ENCODE measurements around the gene EXOSC10. TPM values are rescaled to one million over a fixed set of nuclear protein-coding genes. Genes with fewer than 3 reads are reported as not detected.

Gene EXOSC10
- 100 to 1,000 TPM in 1 of 3 donors, 10 to 100 TPM in 2; 79.6 to 103 (median 92.1) TPM for polyA plus RNA-seq (ENCODE audit: insufficient read length in 3 of 3)
- long read RNA-seq, donor 1, partial matches to known transcripts = 12 of 13 reads
- long read RNA-seq, donor 1, other reads (novel, unspliced or antisense) = 0 of 13 reads
- long read RNA-seq, donor 2, partial matches to known transcripts = 9 of 11 reads
- long read RNA-seq, donor 2, other reads (novel, unspliced or antisense) = 0 of 11 reads
- long read RNA-seq, donor 3, transcript EXOSC10-202 (25 exons, 2,808 nt) = major isoform, 9 of 44 reads
- long read RNA-seq, donor 3, partial matches to known transcripts = 35 of 44 reads
- long read RNA-seq, donor 3, other reads (novel, unspliced or antisense) = 0 of 44 reads
- long read RNA-seq, donor 4, transcript EXOSC10-202 (25 exons, 2,808 nt) = major isoform, 5 of 25 reads
- long read RNA-seq, donor 4, partial matches to known transcripts = 20 of 25 reads
- long read RNA-seq, donor 4, other reads (novel, unspliced or antisense) = 0 of 25 reads
- long read RNA-seq, donor 5 = 0 reads
- long read RNA-seq, donor 6, partial matches to known transcripts = 37 of 39 reads
- long read RNA-seq, donor 6, other reads (novel, unspliced or antisense) = 0 of 39 reads
- long read RNA-seq, donor 7, partial matches to known transcripts = 32 of 36 reads
- long read RNA-seq, donor 7, other reads (novel, unspliced or antisense) = 0 of 36 reads
- long read RNA-seq, donor 8, partial matches to known transcripts = 69 of 75 reads
- long read RNA-seq, donor 8, other reads (novel, unspliced or antisense) = 0 of 75 reads
- long read RNA-seq, donor 9, transcript EXOSC10-202 (25 exons, 2,808 nt) = major isoform, 8 of 23 reads
- long read RNA-seq, donor 9, partial matches to known transcripts = 15 of 23 reads
- long read RNA-seq, donor 9, other reads (novel, unspliced or antisense) = 0 of 23 reads
- long read RNA-seq, donor 10, partial matches to known transcripts = 19 of 21 reads
- long read RNA-seq, donor 10, other reads (novel, unspliced or antisense) = 0 of 21 reads
- long read RNA-seq, donor 11, partial matches to known transcripts = 8 of 13 reads
- long read RNA-seq, donor 11, other reads (novel, unspliced or antisense) = 0 of 13 reads
- long read RNA-seq, donor 12, partial matches to known transcripts = 5 of 5 reads
- long read RNA-seq, donor 12, other reads (novel, unspliced or antisense) = 0 of 5 reads
- long read RNA-seq, donor 13, partial matches to known transcripts = 26 of 28 reads
- long read RNA-seq, donor 13, other reads (novel, unspliced or antisense) = 0 of 28 reads
- long read RNA-seq, donor 14, partial matches to known transcripts = 15 of 19 reads
- long read RNA-seq, donor 14, other reads (novel, unspliced or antisense) = 0 of 19 reads
- long read RNA-seq, donor 15, partial matches to known transcripts = 9 of 12 reads
- long read RNA-seq, donor 15, other reads (novel, unspliced or antisense) = 0 of 12 reads
- long read RNA-seq, donor 16, transcript EXOSC10-202 (25 exons, 2,808 nt) = major isoform, 12 of 116 reads
- long read RNA-seq, donor 16, partial matches to known transcripts = 101 of 116 reads
- long read RNA-seq, donor 16, other reads (novel, unspliced or antisense) = 0 of 116 reads

DNA sequence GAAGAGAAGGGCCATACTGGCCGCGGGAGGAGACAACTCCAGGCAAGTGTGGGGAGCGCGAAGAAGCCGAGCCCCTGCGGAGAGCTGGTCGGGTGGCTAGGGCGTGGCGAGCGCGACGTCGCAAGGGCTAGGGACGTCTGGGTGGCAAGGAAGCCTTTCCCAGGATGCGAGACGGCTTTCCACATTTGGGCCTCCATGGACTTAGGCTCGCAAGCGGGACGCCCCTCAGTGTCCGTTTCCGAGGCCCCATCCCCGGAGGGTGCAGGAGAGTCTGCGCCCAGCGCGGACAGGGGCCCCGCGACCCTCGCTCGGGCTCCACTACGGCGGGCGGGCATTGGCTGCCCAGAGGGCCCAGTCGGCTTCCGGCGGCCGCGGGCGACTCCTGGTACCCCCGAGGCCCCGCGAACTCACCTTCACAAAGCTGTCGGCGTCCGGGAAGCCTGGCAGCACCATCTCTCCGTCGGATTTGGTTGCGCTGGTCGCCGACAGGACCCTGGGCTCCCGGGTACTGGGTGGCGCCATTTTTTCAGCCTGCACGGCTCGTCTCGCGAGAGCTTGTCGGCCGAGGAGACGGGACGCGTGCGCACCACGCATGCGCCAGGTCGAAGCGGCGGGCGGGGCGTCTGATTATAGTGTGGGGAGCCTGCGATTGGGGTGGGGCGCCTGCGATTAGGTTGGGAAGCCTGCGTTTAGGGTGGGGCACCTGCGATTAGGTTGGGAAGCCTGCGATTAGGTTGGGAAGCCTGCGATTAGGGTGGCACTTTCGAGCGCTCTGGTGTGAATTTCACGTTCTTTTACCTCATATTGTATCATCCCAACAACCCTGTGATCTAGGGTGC is at the start of gene EXOSC10:
Gene EXOSC10, minus strand, starts transcription at position 560 of the 839 bp plus-strand sequence. Its CDS starts 38 bp downstream, at position 522.
- peak; percentile 66 to 88 (median 84) for DNase-seq (ENCODE audit: extremely low read depth in 1 of 11, low read depth in 9 of 11, low spot score in 4 of 11)

DNA sequence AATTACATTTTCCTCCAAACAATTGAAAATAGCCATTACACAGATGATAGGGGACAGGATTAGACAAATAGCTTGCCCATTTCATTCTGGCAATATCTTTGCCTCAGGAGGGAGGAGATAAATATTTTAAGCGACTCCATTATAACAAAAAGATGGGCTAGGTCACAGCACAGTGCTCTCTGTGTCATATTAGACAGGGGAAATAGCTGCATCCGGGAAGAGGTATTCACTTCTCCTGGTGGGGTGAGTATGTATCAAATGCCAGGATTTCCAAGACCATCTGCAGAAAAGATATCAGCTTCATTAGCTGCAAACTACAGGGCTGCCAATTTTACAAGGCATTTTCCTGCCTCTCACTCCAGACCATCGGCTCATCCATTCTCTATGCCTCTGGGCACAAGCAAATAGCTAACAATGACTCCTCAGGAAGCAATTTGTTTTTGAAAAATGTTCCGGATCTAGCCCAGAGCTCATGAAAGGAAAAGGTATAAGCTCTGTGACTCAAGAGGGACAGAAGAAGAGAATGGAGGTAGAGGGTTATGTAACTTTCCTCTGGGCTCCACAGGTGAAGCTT is 47.6 kb upstream of the EXOSC10 start:
- no peak for DNase-seq (ENCODE audit: extremely low read depth in 1 of 11, low read depth in 9 of 11, low spot score in 4 of 11)

DNA sequence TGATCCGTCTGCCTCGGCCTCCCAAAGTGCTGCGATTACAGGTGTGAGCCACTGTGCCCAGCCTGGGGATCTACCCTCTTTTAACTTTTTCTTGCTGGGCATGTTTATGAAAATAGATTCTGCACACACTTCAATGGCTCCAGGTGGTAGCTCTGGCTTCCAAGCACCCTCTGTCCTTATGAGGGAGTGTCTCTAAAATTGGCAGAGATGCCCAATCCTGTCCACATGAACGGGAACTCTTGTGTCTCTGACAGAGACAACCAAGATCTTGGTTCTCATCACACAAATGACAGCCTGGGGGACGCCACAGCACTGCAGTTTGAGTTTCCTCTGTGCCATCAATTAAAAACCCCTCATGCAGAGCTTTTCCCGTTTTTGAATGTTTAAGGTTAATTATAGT is 46.1 kb upstream of the EXOSC10 start:
- no peak for DNase-seq (ENCODE audit: extremely low read depth in 1 of 11, low read depth in 9 of 11, low spot score in 4 of 11)

DNA sequence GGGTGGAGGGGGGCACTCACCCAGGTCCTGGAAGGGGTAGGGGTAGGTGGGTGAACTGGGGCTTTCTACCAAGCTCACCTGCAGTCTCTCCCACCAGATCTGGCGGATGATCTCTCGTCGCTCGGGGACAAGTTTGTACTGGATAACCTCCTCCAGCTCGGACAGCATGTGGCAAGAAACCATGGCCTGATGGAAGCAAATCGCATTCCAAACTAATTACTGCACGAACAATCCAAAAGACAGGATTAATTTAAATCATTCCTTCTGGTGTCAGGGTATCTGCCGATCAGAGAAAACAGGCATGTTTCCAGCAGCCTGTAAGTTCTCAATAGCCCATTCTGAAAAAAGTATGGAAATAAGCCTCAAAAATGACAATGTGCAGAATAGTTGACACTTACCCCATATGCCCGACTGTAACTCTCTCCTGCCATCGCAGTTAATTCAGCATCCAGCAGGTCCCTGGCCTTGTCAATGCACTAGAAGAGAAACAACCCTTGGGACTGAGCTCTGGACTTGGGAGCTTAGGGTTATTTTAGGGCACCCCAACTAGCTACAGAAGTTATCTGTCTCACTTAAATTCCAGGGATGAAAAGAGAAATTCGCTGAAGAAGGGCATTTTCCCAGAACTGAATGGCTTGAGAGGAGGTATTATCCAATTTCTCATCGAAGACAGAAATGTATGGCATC is 45.0 kb upstream of the EXOSC10 start:
- no peak for DNase-seq (ENCODE audit: extremely low read depth in 1 of 11, low read depth in 9 of 11, low spot score in 4 of 11)

DNA sequence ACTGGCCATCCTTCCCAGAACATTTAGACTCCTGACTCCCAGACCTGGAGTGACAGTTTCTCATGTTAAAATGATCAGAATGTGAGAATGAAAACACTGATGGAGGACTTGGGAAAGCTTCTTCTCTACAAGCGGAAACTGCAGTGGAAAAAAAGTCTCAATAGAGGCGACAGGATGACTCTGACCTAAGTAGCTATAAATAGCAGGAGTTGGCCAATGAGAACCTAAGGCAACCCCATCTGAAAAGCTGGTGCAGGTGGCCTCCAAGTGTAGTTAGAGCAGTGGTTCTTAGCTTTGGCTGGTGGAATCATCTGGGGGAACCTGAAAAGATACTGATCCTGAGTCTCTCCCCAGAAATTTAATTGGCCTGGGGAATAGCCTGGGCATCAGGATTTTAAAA is 44.2 kb upstream of the EXOSC10 start:
- no peak for DNase-seq (ENCODE audit: extremely low read depth in 1 of 11, low read depth in 9 of 11, low spot score in 4 of 11)

DNA sequence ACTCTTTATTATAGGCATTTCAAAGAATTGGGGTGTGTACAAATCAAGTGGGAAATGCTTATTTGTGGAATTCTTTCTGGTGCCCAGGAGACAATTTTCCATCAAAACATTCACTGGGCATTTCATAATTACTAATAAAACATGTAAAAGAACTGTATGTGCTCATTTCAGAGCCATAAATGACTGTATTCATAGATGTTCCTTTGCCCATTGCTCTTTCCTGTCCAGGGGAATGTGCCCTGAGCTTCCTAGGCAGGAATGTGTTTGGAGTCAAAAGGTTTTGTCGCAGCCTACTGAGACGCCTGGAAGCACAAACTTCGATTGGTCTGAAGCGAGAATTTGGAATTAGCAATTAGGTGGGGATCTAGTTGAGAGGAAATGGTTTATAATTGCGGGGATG is 43.7 kb upstream of the EXOSC10 start:
- no peak for DNase-seq (ENCODE audit: extremely low read depth in 1 of 11, low read depth in 9 of 11, low spot score in 4 of 11)

DNA sequence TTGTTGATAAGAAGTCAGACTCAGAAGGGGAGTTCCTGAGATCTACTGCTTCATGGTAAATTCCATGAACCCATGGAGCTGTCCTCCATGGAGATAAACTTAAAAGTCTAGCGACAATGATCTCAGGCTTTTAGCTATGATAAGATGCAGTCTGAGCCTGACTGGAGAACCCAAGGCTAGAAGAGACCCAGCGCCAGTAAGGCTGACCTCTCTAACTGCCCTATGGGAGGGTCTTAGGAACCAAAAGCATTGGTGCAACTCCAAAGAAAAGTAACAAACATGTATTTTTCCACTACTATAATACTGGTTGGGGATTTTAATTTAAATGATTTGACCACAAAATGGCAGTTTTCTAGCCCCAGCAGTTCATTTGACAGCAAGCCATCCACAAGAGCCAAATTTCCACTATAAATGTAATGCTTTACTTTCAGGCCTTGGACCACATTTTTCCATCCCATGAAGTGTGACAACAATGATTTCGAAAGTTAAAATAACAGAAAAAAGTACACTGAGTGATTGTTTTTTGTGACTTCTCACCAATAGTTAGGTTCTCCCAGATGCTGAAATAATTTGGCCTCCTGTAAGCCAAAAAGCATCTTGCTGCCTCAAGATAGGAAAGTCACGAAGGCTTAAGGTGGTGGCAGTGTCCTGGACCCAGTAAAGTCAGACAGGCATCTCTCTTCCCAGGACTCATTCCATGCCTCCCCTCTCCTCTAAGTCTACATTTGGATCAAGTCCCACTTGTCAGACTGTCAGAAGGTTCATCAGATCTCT is 43.1 kb upstream of the EXOSC10 start:
- DNase-seq (ENCODE audit: extremely low read depth in 1 of 11, low read depth in 9 of 11, low spot score in 4 of 11) = no peak

DNA sequence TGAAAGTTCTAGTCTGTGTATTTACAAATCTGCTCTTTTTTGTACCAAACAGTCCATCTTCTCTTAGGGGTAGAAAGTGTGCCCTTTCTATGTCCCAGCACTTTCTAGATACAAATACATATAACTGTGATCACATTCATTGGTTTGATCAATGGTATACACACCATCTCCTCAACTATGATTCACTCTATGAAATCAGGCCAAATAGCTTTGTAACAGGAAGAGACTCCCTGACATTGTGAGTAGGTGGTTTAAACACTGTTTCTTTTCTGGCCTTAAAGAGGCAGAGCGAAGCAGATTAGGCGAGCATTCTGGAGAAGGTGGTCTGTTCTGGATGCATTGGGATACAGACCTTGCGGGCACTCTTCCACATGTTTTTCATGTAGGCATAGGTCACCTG is 39.3 kb upstream of the EXOSC10 start:
- no peak for DNase-seq (ENCODE audit: extremely low read depth in 1 of 11, low read depth in 9 of 11, low spot score in 4 of 11)

DNA sequence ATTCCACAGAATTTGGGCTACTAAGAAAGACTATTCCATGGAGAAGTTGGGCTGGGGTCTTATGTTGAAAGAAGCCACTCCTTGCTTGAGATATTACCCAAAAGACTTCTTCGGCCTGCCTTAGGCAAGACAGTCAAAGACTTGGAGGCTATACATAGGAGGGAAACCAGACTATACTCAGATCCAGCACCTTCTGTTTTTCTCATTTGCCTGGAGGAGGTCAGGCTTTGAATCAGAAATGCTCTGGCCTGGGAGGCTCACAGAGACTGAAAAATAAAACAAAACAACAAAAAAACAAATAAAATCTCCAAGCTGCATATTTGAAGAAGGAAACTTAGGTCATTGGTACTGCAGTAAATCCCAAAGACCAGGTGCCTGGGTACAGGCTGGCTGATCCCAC is 38.4 kb upstream of the EXOSC10 start:
- DNase-seq (ENCODE audit: extremely low read depth in 1 of 11, low read depth in 9 of 11, low spot score in 4 of 11) = no peak

DNA sequence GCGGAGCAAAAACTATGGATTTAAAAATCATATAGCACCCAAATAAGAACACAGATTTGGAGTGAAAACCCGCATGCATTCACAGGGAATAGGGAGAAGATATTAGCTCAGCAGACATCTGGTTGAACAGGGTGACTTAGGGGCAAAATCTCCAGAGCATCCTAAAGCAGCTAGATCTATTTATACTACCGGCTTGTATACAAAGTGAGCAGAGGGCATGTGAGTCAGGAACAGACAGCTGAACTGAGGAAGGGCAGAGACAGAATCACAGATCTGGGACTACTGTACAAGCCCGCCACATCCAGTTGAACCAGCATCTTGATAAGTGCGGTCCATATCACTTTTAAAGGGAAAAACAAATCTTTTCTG is 35.2 kb upstream of the EXOSC10 start:
- DNase-seq (ENCODE audit: extremely low read depth in 1 of 11, low read depth in 9 of 11, low spot score in 4 of 11) = no peak

DNA sequence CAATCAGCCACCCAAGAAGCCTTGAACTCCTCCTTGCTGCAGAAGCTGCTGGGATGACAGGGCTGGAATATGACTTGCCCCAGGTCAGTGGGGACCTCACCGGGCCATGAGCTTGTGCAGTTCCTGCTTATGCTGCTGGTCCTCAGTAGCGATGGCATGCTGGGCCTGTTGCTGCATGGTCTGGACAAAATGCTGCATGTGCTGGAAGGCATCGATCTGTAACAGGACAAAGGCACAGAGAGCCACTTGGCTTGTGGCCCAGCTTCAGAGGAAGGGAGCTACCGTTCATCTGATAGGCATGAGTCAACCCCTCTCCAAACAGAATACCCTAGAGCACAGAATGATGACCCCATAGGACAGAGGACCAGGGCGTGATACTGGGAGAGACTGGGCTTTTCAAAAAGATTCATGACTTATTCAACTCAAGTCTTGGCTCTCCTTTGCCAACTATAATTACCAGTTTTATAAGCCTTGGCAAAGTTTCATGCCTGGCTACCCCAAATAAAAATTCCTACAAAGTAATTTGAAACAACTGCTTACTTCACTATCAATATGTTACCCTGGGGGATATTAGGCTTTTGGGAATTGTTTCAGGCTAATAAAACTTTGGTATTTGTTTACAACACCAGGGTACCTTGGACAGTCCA is 34.7 kb upstream of the EXOSC10 start:
- no peak for DNase-seq (ENCODE audit: extremely low read depth in 1 of 11, low read depth in 9 of 11, low spot score in 4 of 11)

DNA sequence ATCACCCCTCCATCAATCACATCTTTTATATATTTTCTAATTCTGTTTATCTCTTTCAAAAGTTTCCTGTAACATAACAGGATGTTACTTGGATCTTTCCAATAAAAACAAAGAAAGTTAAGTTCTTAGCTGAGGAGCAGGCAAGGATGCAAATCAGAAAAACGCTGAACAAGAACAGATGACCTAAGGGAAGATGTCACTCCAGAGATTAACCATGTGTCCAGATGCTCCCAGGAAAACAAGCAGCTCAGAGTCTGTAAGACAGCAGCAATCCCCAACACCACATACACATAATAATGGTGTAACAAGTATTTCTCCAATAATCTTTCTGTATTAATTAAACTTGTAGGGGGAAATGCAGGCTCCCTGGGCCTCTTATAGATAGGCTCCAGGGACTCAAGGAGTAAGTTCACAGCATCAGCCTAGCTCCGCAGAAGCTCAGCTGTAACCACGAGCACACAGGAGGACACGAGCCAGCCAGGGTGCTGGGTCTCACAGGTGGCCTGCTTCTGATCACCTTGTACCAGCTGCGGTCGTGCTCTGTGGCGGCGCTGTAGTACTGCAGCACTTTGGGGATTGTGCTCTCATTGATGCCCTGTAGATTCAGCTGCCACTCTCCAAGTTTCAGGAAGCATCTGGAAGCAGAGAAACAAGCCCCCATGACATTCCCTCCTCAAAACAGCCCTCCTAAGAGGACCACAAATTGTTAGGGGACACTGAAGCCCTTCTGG is 33.1 kb upstream of the EXOSC10 start:
- DNase-seq (ENCODE audit: extremely low read depth in 1 of 11, low read depth in 9 of 11, low spot score in 4 of 11) = no peak

DNA sequence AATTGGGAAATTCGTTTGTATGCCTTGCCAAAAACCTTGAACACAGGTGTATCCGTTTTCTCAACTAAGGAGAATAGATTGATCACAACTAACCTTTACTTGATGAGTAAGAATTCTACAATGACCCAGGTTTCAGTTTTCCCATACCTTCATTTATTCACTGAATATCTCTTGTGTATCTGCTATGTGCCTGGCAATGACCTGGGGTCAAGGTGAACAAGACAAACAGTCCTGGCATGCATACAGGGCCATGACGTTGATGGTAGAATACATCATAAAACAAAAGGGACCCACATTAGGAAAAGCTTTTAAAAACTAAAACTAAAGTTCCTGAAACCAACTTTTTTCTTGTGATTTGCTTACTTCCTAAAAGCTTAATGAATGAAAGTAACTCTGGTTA is 32.1 kb upstream of the EXOSC10 start:
- no peak for DNase-seq (ENCODE audit: extremely low read depth in 1 of 11, low read depth in 9 of 11, low spot score in 4 of 11)

DNA sequence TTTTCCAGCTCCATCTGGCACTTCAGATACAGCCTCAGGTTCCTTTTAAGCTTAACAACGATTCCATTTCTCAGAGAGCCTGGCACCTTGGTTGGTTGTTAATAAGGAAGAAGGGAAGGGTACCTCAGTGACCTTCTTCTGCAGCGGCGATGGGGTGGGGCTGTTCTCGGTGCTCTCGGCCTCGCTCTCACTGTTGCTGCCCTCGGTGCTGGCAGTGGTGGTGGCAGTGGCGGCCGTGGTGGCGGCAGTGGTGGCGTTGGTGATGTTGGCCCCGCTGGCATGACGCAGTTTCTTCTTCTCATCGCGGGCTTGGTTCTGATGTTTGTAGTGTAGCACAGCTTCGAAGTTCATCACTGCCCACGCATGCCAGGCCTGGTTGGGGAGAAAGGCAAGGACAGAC is 30.7 kb upstream of the EXOSC10 start:
- DNase-seq (ENCODE audit: extremely low read depth in 1 of 11, low read depth in 9 of 11, low spot score in 4 of 11) = no peak
